WTC11 (cell line): Measurements from ENCODE around the gene ZNF683. TPM values are rescaled to one million over a fixed set of nuclear protein-coding genes. Genes with fewer than 3 reads are reported as not detected.

Experiments used
- ATAC-seq: fragments of 200-7000 bp; cut with Tn5 transposase; 2 replicates; pipeline ENCODE4 v1.10.0; 2021; ENCODE audit warnings: mild to moderate bottlenecking, moderate library complexity
- CTCF ChIA-PET: fragments of 300-600 bp; sonication (Branson Sonifier 250); formaldehyde crosslinking; loops from one replicate; lab custom pipeline; 2021; ENCODE audit warnings: antibody characterized with exemption; lab: Charles Lee
- POLR2A ChIA-PET: fragments of 350-600 bp; sonication (Branson Sonifier 250); formaldehyde crosslinking; loops from one replicate; lab custom pipeline; 2021; ENCODE audit warnings: antibody characterized with exemption; lab: Charles Lee
- DNase-seq: peaks from one replicate; pipeline ENCODE4 v3.0.0; 2021; ENCODE audit warnings: low spot score
- H3K27ac Mint-ChIP-seq: 2 replicates; pipeline ENCODE4 v1.8.0; 2021; ENCODE audit warnings: mixed read lengths
- H3K27me3 Mint-ChIP-seq: 2 replicates; pipeline ENCODE4 v1.8.0; 2021; ENCODE audit warnings: low read depth, mild to moderate bottlenecking, moderate library complexity, mixed read lengths
- H3K36me3 Mint-ChIP-seq: 2 replicates; pipeline ENCODE4 v1.8.0; 2021; ENCODE audit warnings: mixed read lengths
- H3K4me1 Mint-ChIP-seq: 2 replicates; pipeline ENCODE4 v1.8.0; 2022; ENCODE audit warnings: mixed read lengths
- H3K4me3 Mint-ChIP-seq: 2 replicates; pipeline ENCODE4 v1.8.0; 2021; ENCODE audit warnings: mild to moderate bottlenecking, moderate library complexity, mixed read lengths
- H3K9me3 Mint-ChIP-seq: 2 replicates; pipeline ENCODE4 v1.8.0; 2021; ENCODE audit warnings: mixed read lengths
- CREB1 ChIP-seq: sonication (generic); formaldehyde crosslinking; IDR thresholded peaks from 2 replicates; pipeline ENCODE4 v1.8.0; 2023; ENCODE audit warnings: mild to moderate bottlenecking, missing genetic modification reagents
- CREM ChIP-seq: sonication (generic); formaldehyde crosslinking; IDR thresholded peaks from 2 replicates; pipeline ENCODE4 v1.8.1; 2022; ENCODE audit warnings: mild to moderate bottlenecking, missing genetic modification reagents, moderate library complexity
- FOXJ3 ChIP-seq: sonication (generic); formaldehyde crosslinking; IDR thresholded peaks from 2 replicates; pipeline ENCODE4 v1.9.0; 2021; ENCODE audit warnings: missing genetic modification reagents, mild to moderate bottlenecking, borderline replicate concordance
- GABPB1 ChIP-seq: sonication (generic); formaldehyde crosslinking; IDR thresholded peaks from 2 replicates; pipeline ENCODE4 v1.8.1; 2023; ENCODE audit warnings: mild to moderate bottlenecking, missing genetic modification reagents
- GRHL2 ChIP-seq: fragments of 250-450 bp; sonication (Bioruptor Pico); IDR thresholded peaks from 2 replicates; pipeline ENCODE4 v1.8.0; 2022; ENCODE audit warnings: mild to moderate bottlenecking, moderate library complexity; ENCODE audit not compliant: insufficient replicate concordance, severe bottlenecking
- JAZF1 ChIP-seq: fragments of 250-450 bp; sonication (Bioruptor Pico); IDR thresholded peaks from 2 replicates; pipeline ENCODE4 v1.9.0; 2021; ENCODE audit warnings: moderate library complexity, mild to moderate bottlenecking, inconsistent platforms
- JUN ChIP-seq: sonication (generic); formaldehyde crosslinking; IDR thresholded peaks from 2 replicates; pipeline ENCODE4 v1.8.0; 2023; ENCODE audit warnings: mild to moderate bottlenecking, missing genetic modification reagents
- MLX ChIP-seq: sonication (generic); formaldehyde crosslinking; IDR thresholded peaks from 2 replicates; pipeline ENCODE4 v1.8.1; 2023; ENCODE audit warnings: mild to moderate bottlenecking, missing genetic modification reagents, moderate library complexity
- PRDM15 ChIP-seq: sonication (generic); formaldehyde crosslinking; IDR thresholded peaks from 2 replicates; pipeline ENCODE4 v1.8.0; 2022; ENCODE audit warnings: missing genetic modification reagents
- RELA ChIP-seq: sonication (generic); formaldehyde crosslinking; IDR thresholded peaks from 2 replicates; pipeline ENCODE4 v1.8.1; 2022; ENCODE audit warnings: missing genetic modification reagents, mild to moderate bottlenecking, borderline replicate concordance
- STAT6 ChIP-seq: sonication (generic); formaldehyde crosslinking; conservative IDR thresholded peaks from 2 replicates; pipeline ENCODE4 v1.8.1; 2023; ENCODE audit warnings: mild to moderate bottlenecking, low read depth, missing genetic modification reagents, moderate library complexity
- ZNF263 ChIP-seq: sonication (generic); formaldehyde crosslinking; IDR thresholded peaks from 2 replicates; pipeline ENCODE4 v1.8.1; 2022; ENCODE audit warnings: low read depth, mild to moderate bottlenecking, moderate library complexity, missing genetic modification reagents
- ZNF396 ChIP-seq: fragments of 250-450 bp; sonication (Bioruptor Pico); IDR thresholded peaks from 2 replicates; pipeline ENCODE4 v1.8.0; 2021; ENCODE audit warnings: mild to moderate bottlenecking, moderate library complexity, borderline replicate concordance
- ZNF416 ChIP-seq: fragments of 250-450 bp; sonication (Bioruptor Pico); IDR thresholded peaks from 2 replicates; pipeline ENCODE4 v1.9.0; 2021; ENCODE audit warnings: mild to moderate bottlenecking, inconsistent platforms
- ZNF512 ChIP-seq: sonication (generic); formaldehyde crosslinking; IDR thresholded peaks from 2 replicates; pipeline ENCODE4 v1.8.1; 2022; ENCODE audit warnings: missing genetic modification reagents, borderline replicate concordance
- ZNF671 ChIP-seq: fragments of 250-450 bp; sonication (Bioruptor Pico); IDR thresholded peaks from 2 replicates; pipeline ENCODE4 v1.8.0; 2021; ENCODE audit warnings: mild to moderate bottlenecking
- total RNA-seq: library from RNA; stranded (reverse); gene quantifications from 3 replicates; pipeline ENCODE4 v1.2.3, GENCODE V29; 2021

ZNF683 gene
- total RNA-seq, 1 experiment from 2014 or later, result not detected

- H3K27ac Mint-ChIP-seq, result peak overlapping the region; percentile 78; the same call in 1 of the 2 replicates
- no peak for DNase-seq
- peaks cover 8% of the 10 kb centered on the region; the same call in 1 of the 2 replicates for H3K27me3 Mint-ChIP-seq
- peaks cover 33% of the 10 kb centered on the region for H3K4me1 Mint-ChIP-seq
- no peak for ATAC-seq
- ChIA-PET POLR2A (interaction anchor here (0.6 to 1.3 kb wide), 2 partner anchors 37 to 102 kb away, joined by 4 to 5 read pairs; no protein-coding TSS in a partner anchor), CTCF (interaction anchor here (0.5 to 11.1 kb wide), 12 partner anchors 27 to 128 kb away, joined by 3 to 306 read pairs (median 7); partner anchors contain the start of genes CATSPER4, CEP85, LIN28A and SH3BGRL3)
- no peaks in the 10 kb centered on the region for H3K9me3 Mint-ChIP-seq
- H3K36me3 Mint-ChIP-seq, result peaks cover 10% of the 10 kb centered on the region
- TF ChIP-seq RELA (CRISPR knock-in tag), result no peak
- TF ChIP-seq JUN, result no peak
- no peak for TF ChIP-seq GRHL2
- no peak for TF ChIP-seq ZNF416
- no peak for TF ChIP-seq ZNF263 (CRISPR knock-in tag)
- no peak for TF ChIP-seq STAT6
- TF ChIP-seq CREB1 (CRISPR knock-in tag), result no peak
- no peak for TF ChIP-seq FOXJ3 (CRISPR knock-in tag)
- TF ChIP-seq CREM, result no peak
- no peak for TF ChIP-seq ZNF512
- TF ChIP-seq ZNF671 (CRISPR knock-in tag), result no peak
- no peak for TF ChIP-seq JAZF1 (CRISPR knock-in tag)
- no peak for TF ChIP-seq ZNF396
- TF ChIP-seq MLX (CRISPR knock-in tag), result no peak
- no peak for TF ChIP-seq GABPB1 (CRISPR knock-in tag)
- no peak for TF ChIP-seq PRDM15 (CRISPR knock-in tag)
- no peak overlapping the region for H3K4me3 Mint-ChIP-seq
These were observed 54.0 kb downstream of the ZNF683 start for GRCh38 chr1:26318338-26319064.
